Astrocyte (in vitro differentiated cells and primary cell): ENCODE results near the gene CANX. TPM values are rescaled to one million over a fixed set of nuclear protein-coding genes. Genes with fewer than 3 reads are reported as not detected.
"Not testable (repeated sequence)": the region's sequence is repeated elsewhere in the genome, so short reads cannot be mapped to it uniquely, and the experiment has no call there.

ENCODE experiments used
- DNase-seq: peaks from one replicate; pipeline ENCODE4 v3.0.0-alpha.2; 2010; ENCODE audit warnings: low read depth
- FAIRE-seq: peaks from 2 replicates; lab custom pipeline; 2011; peaks lifted over from hg19 to GRCh38; lab: Jason Lieb, UNC
- H2AFZ ChIP-seq: 2 replicates; pipeline ENCODE4 v1.6.0; 2012; ENCODE audit warnings: low read depth, low read length, inconsistent platforms
- H3K27ac ChIP-seq: 2 replicates; pipeline ENCODE4 v1.5.1; 2011; ENCODE audit warnings: low read depth, low read length, inconsistent platforms
- H3K27me3 ChIP-seq: 2 replicates; pipeline ENCODE4 v1.6.0; 2011; ENCODE audit warnings: low read length, inconsistent platforms; ENCODE audit not compliant: insufficient read depth
- H3K36me3 ChIP-seq: 2 replicates; pipeline ENCODE4 v1.5.1; 2011; ENCODE audit warnings: low read length, inconsistent platforms; ENCODE audit not compliant: insufficient read depth
- H3K4me1 ChIP-seq: 2 replicates; pipeline ENCODE4 v1.5.1; 2011; ENCODE audit warnings: low read length, inconsistent platforms; ENCODE audit not compliant: insufficient read depth
- H3K4me2 ChIP-seq: 2 replicates; pipeline ENCODE4 v1.6.0; 2012; ENCODE audit warnings: low read length, inconsistent platforms
- H3K4me3 ChIP-seq: 2 replicates; pipeline ENCODE4 v1.5.1; 2011; ENCODE audit warnings: low read depth, mild to moderate bottlenecking, low read length, inconsistent platforms; ENCODE audit not compliant: insufficient read depth
- H3K79me2 ChIP-seq: 2 replicates; pipeline ENCODE4 v1.6.0; 2012; ENCODE audit warnings: mild to moderate bottlenecking, low read length, inconsistent platforms; ENCODE audit not compliant: insufficient read depth
- H3K9ac ChIP-seq: 2 replicates; pipeline ENCODE4 v1.6.0; 2012; ENCODE audit warnings: mild to moderate bottlenecking, low read length, inconsistent platforms
- H3K9me3 ChIP-seq: 2 replicates; pipeline ENCODE4 v1.5.1; 2012; ENCODE audit warnings: low read depth, mild to moderate bottlenecking, low read length, inconsistent platforms; ENCODE audit not compliant: insufficient read depth
- H4K20me1 ChIP-seq: 2 replicates; pipeline ENCODE4 v1.6.0; 2012; ENCODE audit warnings: low read length, inconsistent platforms; ENCODE audit not compliant: insufficient read depth
- H3K27ac Mint-ChIP-seq: one replicate; pipeline ENCODE4 v1.8.0; 2021; ENCODE audit warnings: mild to moderate bottlenecking, mixed read lengths; ENCODE audit not compliant: unreplicated experiment
- H3K27me3 Mint-ChIP-seq: one replicate; pipeline ENCODE4 v1.8.0; 2021; ENCODE audit warnings: low read depth, mixed read lengths; ENCODE audit not compliant: unreplicated experiment
- H3K36me3 Mint-ChIP-seq: one replicate; pipeline ENCODE4 v1.8.0; 2021; ENCODE audit warnings: low read depth, mixed read lengths; ENCODE audit not compliant: unreplicated experiment
- H3K4me1 Mint-ChIP-seq: one replicate; pipeline ENCODE4 v1.8.0; 2021; ENCODE audit warnings: low read depth, mixed read lengths; ENCODE audit not compliant: unreplicated experiment
- H3K4me3 Mint-ChIP-seq: one replicate; pipeline ENCODE4 v1.8.0; 2021; ENCODE audit warnings: mild to moderate bottlenecking, moderate library complexity, mixed read lengths; ENCODE audit not compliant: unreplicated experiment
- H3K9me3 Mint-ChIP-seq: one replicate; pipeline ENCODE4 v1.8.0; 2021; ENCODE audit warnings: mild to moderate bottlenecking, mixed read lengths; ENCODE audit not compliant: unreplicated experiment
- EZH2 ChIP-seq: IDR thresholded peaks from 2 replicates; pipeline ENCODE4 v1.6.1; 2012; ENCODE audit warnings: mild to moderate bottlenecking, low read length, inconsistent platforms; ENCODE audit not compliant: insufficient read depth
- total RNA-seq: library from RNA; stranded (reverse); gene quantifications from 2 replicates; pipeline ENCODE4 v1.2.1, GENCODE V29; 2021
- TF ChIP-seq, protein P1 (sequence below): IDR thresholded peaks from 2 replicates; pipeline ENCODE4 v1.5.1; 2011; ENCODE audit warnings: low read depth, mild to moderate bottlenecking, inconsistent platforms, low read length, moderate library complexity; ENCODE audit not compliant: insufficient read depth

CANX gene
- total RNA-seq, 1 donor from 2014 or later = 792 TPM

DNA sequence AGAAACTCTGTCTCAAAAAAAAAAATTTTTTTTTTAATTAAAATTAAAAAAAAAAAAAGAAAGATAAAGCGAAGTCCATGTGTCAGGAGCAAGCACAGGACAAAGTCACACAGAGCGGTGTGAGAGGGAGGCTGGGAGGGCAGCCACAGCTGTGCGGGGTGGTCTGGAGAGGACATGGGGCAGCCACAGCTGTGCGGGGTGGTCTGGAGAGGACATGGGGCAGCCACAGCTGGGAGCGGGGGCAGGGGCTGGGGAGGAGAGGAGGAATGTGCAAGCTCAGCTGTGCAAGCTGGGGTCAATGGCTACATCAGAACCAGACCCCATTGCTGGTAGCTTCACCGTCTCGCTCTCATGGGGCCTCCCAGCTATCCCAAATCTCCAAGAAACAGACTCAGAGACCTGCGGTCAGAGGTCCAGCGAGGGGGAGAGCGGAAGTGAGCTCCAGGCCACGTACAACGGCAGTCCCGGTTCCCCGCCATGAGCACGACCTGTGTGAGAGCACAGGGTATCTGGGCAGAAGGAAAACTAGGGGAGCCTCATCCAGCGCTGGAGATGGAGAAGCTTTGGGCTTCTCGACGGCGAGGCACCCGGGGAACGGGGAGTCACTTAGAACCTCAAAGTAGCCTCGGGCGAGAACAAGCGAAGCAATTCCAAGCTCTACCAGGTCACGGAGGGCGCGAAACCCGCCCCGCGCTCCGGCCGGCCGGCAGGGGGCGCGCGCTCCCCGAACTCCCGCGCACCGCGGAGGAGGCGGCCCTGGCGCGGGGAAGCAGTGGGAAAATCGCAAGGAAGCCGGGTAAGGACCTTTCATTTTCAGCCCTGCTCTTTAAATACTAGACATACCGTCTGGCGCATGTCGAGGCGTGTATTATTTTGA lies 41.2 kb upstream of the CANX start:
- H4K20me1 ChIP-seq, H3K36me3 ChIP-seq, H3K27me3 Mint-ChIP-seq, FAIRE-seq, H3K9me3 Mint-ChIP-seq, H3K36me3 Mint-ChIP-seq, H3K9ac ChIP-seq, H3K27ac Mint-ChIP-seq, H3K9me3 ChIP-seq, H3K4me3 ChIP-seq, DNase-seq, H3K4me2 ChIP-seq, H3K27me3 ChIP-seq, H3K4me1 ChIP-seq, H3K79me2 ChIP-seq, H3K4me1 Mint-ChIP-seq, H3K27ac ChIP-seq: not testable (repeated sequence)
- peak overlapping the region; percentile 69 for H2AFZ ChIP-seq
- peak overlapping the region; percentile 81 for H3K4me3 Mint-ChIP-seq

DNA sequence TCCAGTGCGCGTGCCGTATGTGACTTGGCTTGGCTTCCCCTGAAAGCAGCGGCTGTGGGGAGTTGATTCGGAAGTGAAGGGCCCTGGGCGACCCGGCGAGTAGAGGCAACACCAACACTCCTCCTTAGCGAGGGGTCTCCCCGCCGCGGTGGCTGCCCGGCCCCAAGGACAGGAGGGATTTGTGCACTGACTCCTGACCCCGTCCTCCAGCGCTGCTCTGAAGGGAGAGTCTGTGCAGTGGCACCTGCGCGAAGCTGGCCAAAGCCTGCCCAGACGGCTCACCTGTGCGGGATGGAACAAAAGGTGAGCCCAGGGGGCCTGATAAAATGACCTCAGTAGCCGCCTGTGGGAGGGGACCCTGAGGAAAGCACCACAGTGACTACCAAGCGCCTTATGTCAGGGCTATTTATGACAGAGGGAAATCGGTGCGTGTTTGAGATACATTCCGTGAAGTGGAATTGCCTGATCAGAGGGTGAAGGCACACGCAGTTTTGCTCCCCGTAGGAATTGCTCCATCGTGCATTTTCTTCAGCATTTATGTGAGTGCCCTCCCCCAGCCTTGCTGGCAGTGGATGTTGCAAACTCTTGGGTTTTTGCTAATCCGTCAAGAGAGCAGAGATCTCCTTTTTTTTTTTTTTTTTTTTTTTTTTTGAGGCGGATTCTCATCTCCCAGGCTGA lies 40.4 kb upstream of the CANX start:
- not testable (repeated sequence) for H3K36me3 Mint-ChIP-seq, H3K9me3 Mint-ChIP-seq, H3K36me3 ChIP-seq, H3K4me1 Mint-ChIP-seq, H3K4me1 ChIP-seq, H3K79me2 ChIP-seq, H4K20me1 ChIP-seq, H3K27ac Mint-ChIP-seq, FAIRE-seq, H3K27me3 Mint-ChIP-seq, H3K9me3 ChIP-seq, H3K27ac ChIP-seq, H3K27me3 ChIP-seq
- peak overlapping the region; percentile 81 for H3K4me3 Mint-ChIP-seq
- Histone ChIP-seq H2AFZ (peak overlapping the region; percentile 74), H3K4me3 (peak overlapping the region; percentile 59), H3K4me2 (peak overlapping the region; percentile 85), H3K9ac (peak overlapping the region; percentile 65)
- peak; percentile 23 for DNase-seq

DNA sequence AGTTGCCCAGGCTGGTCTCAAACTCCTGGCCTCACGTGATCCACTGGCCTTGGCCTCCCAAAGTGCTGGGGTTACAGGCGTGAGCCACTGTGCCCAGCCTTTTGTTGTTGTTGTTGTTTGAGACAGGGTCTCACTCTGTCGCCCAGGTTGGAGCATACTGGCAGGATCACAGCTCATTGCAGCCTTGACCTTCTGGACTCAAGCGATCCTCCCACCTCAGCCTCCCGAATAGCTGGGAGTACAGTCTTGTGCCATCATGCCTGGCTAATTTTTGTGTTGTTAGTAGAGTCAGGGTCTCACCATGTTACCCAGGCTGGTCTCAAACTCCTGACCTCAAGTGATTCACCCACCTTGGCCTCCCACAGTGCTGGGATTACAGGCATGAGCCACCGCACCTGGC lies 37.1 kb upstream of the CANX start:
- H3K79me2 ChIP-seq, H3K4me1 ChIP-seq, H3K9me3 ChIP-seq, H2AFZ ChIP-seq, H3K9me3 Mint-ChIP-seq, H3K4me2 ChIP-seq, H3K27me3 ChIP-seq, H3K27ac ChIP-seq, FAIRE-seq, H3K9ac ChIP-seq, H3K27me3 Mint-ChIP-seq, H3K36me3 Mint-ChIP-seq, H3K4me1 Mint-ChIP-seq, H3K4me3 Mint-ChIP-seq, H4K20me1 ChIP-seq, H3K36me3 ChIP-seq, H3K27ac Mint-ChIP-seq, DNase-seq, H3K4me3 ChIP-seq: not testable (repeated sequence)

DNA sequence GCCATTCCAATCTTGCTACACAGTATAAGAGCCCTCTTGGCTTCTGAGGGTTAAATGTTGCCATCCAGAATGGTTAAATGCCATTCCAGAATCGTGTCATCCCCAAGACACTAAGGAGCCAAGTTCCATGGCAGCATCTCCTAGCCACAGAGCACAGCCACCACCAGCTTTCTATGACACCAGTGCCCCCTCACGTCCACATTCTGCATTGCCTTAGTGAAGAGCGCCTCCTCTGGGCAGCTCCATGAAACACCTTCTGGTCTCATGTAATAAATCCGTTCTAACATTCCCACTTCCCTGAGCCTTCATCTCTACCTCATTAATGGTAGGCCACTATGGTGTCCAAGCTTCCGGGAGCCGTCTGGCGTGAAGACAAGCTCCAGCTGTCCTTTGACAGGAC lies 30.4 kb upstream of the CANX start:
- no peaks in the 10 kb centered on the region for H3K4me1 Mint-ChIP-seq
- DNase-seq = no peak

More for the DNA sequence above, 30.4 kb upstream of the CANX start:
- H3K9me3 Mint-ChIP-seq = no peaks in the 10 kb centered on the region
- peaks cover 8% of the 10 kb centered on the region for H3K36me3 Mint-ChIP-seq
- no peak overlapping the region for H3K4me3 ChIP-seq
- H3K4me1 ChIP-seq = no peaks in the 10 kb centered on the region
- no peak overlapping the region for H3K27ac ChIP-seq
- no peak overlapping the region for H3K4me2 ChIP-seq
- no peak overlapping the region for H3K27ac Mint-ChIP-seq
- H2AFZ ChIP-seq = no peak overlapping the region
- no peak overlapping the region for H3K4me3 Mint-ChIP-seq
- H3K27me3 ChIP-seq = no peaks in the 10 kb centered on the region
- no peaks in the 10 kb centered on the region for H3K36me3 ChIP-seq
- H3K27me3 Mint-ChIP-seq = peaks cover 6% of the 10 kb centered on the region
- no peaks in the 10 kb centered on the region for H4K20me1 ChIP-seq
- no peaks in the 10 kb centered on the region for H3K79me2 ChIP-seq
- no peak for FAIRE-seq
- H3K9ac ChIP-seq = no peak overlapping the region
- H3K9me3 ChIP-seq = no peaks in the 10 kb centered on the region
- TF ChIP-seq, protein P1, sequence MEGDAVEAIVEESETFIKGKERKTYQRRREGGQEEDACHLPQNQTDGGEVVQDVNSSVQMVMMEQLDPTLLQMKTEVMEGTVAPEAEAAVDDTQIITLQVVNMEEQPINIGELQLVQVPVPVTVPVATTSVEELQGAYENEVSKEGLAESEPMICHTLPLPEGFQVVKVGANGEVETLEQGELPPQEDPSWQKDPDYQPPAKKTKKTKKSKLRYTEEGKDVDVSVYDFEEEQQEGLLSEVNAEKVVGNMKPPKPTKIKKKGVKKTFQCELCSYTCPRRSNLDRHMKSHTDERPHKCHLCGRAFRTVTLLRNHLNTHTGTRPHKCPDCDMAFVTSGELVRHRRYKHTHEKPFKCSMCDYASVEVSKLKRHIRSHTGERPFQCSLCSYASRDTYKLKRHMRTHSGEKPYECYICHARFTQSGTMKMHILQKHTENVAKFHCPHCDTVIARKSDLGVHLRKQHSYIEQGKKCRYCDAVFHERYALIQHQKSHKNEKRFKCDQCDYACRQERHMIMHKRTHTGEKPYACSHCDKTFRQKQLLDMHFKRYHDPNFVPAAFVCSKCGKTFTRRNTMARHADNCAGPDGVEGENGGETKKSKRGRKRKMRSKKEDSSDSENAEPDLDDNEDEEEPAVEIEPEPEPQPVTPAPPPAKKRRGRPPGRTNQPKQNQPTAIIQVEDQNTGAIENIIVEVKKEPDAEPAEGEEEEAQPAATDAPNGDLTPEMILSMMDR = peak; percentile 79
- TF ChIP-seq EZH2 = no peak
